HFFc6 (cell line): ENCODE measurements around the gene MEDAG. TPM values are rescaled to one million over a fixed set of nuclear protein-coding genes. Genes with fewer than 3 reads are reported as not detected.
A peak's percentile ranks its signal among the peaks of the same experiment; 100 is the strongest.

Experiments used
- DNase-seq: peaks from one replicate; pipeline ENCODE4 v3.0.0-alpha.2; 2018
- H3K27ac Mint-ChIP-seq: 2 replicates; pipeline ENCODE4 v1.8.0; 2020; ENCODE audit warnings: mild to moderate bottlenecking, mixed read lengths
- H3K27me3 Mint-ChIP-seq: 2 replicates; pipeline ENCODE4 v1.8.0; 2021; ENCODE audit warnings: mild to moderate bottlenecking, moderate library complexity, mixed read lengths; ENCODE audit not compliant: insufficient read depth
- H3K36me3 Mint-ChIP-seq: 2 replicates; pipeline ENCODE4 v1.8.0; 2021; ENCODE audit warnings: low read depth, mixed read lengths
- H3K4me1 Mint-ChIP-seq: 2 replicates; pipeline ENCODE4 v1.8.0; 2020; ENCODE audit warnings: low read depth, mixed read lengths
- H3K4me3 Mint-ChIP-seq: 2 replicates; pipeline ENCODE4 v1.8.0; 2020; ENCODE audit warnings: mild to moderate bottlenecking, moderate library complexity, mixed read lengths
- H3K9me3 Mint-ChIP-seq: 2 replicates; pipeline ENCODE4 v1.8.0; 2020; ENCODE audit warnings: mild to moderate bottlenecking, mixed read lengths
- long read RNA-seq: library from polyadenylated mRNA; unstranded; transcript quantifications from one replicate; pipeline ENCODE4 v2.0.0, GENCODE V29; 2019
- total RNA-seq, 6 experiments: library from RNA; stranded (reverse); fragmentation: NEBNext Ultra II Directional; extraction: Animal tissue kit (Norgen Biotek cat#: 25700); gene quantifications; 2 replicates in 1 of 6; 3 replicates in 5 of 6; pipeline ENCODE4 v1.2.3, GENCODE V29; 2021
- TF ChIP-seq, protein P1 (sequence below): fragments of 200-600 bp; sonication (generic); IDR thresholded peaks from 2 replicates; pipeline ENCODE4 v1.5.0; 2021; ENCODE audit warnings: antibody characterized with exemption, mild to moderate bottlenecking

The MEDAG gene
- under 1 TPM in 3 of 6 experiments, not detected in 3; 0.11 to 0.40 (median 0.33) TPM for total RNA-seq
- long read RNA-seq, partial matches to known transcripts = 1 of 2 reads
- long read RNA-seq, other reads (novel, unspliced or antisense) = 0 of 2 reads

DNA sequence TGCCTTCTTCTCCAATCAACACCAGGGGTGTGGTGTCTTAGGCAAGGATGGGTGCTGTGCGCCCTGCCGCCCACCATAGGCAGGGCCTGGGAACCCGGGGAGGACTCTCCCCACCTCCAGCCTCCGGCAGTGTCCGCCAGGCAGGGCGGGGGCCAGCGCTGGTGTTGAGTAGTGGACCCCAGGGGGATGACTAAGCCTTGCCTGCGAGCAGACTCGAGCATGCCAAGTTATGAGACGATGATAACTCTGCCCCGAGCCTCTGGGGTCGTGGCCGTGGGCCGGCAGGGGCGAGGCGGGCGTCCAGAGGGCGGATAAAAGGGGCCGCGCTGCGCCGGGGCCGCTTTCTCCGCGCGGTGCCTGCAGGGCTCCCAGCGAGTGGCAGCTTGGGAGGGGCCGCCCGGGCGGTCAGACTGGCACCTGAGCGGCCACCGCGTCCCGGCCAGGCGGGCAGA is at the start of gene MEDAG:
Gene MEDAG (plus strand): TSS at position 340 of the 452 bp plus-strand sequence. CDS start 245 bp downstream, outside the sequence.
- Mint-ChIP-seq H3K27me3 (peaks cover 9% of the 10 kb centered on the region; the same call in 1 of the 2 replicates), H3K4me1 (peaks cover 16% of the 10 kb centered on the region), H3K4me3 (no peak within 1 kb of the TSS; the same call in 1 of the 2 replicates), H3K9me3 (no peaks in the 10 kb centered on the region), H3K36me3 (no peaks in the 10 kb centered on the region), H3K27ac (no peak within 1 kb of the TSS; the same call in 1 of the 2 replicates)
- TF ChIP-seq, protein P1, sequence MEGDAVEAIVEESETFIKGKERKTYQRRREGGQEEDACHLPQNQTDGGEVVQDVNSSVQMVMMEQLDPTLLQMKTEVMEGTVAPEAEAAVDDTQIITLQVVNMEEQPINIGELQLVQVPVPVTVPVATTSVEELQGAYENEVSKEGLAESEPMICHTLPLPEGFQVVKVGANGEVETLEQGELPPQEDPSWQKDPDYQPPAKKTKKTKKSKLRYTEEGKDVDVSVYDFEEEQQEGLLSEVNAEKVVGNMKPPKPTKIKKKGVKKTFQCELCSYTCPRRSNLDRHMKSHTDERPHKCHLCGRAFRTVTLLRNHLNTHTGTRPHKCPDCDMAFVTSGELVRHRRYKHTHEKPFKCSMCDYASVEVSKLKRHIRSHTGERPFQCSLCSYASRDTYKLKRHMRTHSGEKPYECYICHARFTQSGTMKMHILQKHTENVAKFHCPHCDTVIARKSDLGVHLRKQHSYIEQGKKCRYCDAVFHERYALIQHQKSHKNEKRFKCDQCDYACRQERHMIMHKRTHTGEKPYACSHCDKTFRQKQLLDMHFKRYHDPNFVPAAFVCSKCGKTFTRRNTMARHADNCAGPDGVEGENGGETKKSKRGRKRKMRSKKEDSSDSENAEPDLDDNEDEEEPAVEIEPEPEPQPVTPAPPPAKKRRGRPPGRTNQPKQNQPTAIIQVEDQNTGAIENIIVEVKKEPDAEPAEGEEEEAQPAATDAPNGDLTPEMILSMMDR = no peak
- no peak for DNase-seq

DNA sequence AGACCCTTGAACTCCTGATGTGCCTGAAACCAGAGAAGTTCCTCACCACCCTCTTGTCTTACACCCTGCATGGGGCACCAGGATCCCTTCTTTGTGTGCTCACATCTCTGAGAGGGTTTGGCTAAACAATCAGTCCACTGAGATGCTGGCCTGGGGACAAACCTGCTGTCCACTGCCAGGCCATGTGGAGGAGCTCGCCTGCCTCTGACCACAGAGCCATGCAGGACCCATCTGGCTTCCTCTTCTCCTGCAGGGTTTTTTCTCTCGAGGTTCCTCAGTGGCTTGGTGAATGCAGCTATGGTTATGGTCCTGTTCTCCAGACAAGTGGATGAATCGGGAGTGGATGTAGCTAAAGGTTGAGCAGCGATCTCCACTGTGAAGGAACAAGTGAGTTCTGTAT is 49.1 kb upstream of the MEDAG start:
- peaks cover 1% of the 10 kb centered on the region; the same call in 1 of the 2 replicates for H3K27me3 Mint-ChIP-seq
- TF ChIP-seq, protein P1 = peak; percentile 47
- H3K27ac Mint-ChIP-seq = no peak overlapping the region
- no peak for DNase-seq
- no peaks in the 10 kb centered on the region for H3K4me1 Mint-ChIP-seq
- no peaks in the 10 kb centered on the region for H3K9me3 Mint-ChIP-seq
- no peak overlapping the region for H3K4me3 Mint-ChIP-seq
- peaks cover 4% of the 10 kb centered on the region; the same call in 1 of the 2 replicates for H3K36me3 Mint-ChIP-seq

DNA sequence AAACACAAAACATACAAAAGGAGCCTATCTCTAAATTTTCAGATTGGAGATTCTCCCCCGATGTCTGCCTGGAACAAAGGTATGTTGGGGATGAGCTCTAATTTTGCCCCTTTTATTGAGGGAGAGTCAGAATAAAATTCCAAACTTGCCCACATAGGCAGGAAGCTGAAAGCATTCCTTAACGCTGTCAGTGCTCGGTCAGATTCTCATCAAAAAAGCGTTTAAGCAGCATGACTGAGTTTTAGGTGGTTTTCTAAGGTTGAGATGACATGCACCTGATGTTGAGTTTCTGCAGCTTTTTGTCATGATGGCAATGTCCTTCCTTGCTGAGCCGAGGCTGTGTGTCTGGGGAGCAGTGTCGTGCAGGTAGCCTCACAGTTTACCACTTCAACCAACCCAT is 48.4 kb upstream of the MEDAG start:
- H3K27ac Mint-ChIP-seq = no peak overlapping the region
- H3K4me1 Mint-ChIP-seq = no peaks in the 10 kb centered on the region
- H3K36me3 Mint-ChIP-seq = peaks cover 4% of the 10 kb centered on the region; the same call in 1 of the 2 replicates
- H3K9me3 Mint-ChIP-seq = no peaks in the 10 kb centered on the region
- peaks cover 1% of the 10 kb centered on the region; the same call in 1 of the 2 replicates for H3K27me3 Mint-ChIP-seq
- H3K4me3 Mint-ChIP-seq = no peak overlapping the region
- no peak for DNase-seq
- TF ChIP-seq, protein P1 = no peak

DNA sequence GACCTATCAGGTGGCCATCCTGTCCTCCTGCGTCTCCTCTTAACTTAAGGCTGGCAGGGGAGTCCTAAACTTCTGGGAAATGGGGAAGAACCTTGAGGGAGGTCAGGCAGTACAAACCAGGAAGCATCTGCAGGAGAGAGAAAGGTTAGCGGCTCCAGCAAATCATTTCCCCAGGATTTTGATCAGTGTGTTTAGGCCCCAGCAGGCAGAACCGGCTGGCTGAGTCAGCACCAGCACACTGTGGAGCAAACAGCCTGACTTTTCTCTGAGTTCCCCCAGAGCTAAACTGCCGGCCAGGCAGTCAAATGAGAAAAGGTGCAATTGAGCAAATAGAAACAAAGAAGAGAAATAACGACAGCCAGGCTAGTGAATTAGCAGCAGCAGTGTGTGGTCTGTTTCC is 46.7 kb upstream of the MEDAG start:
- Mint-ChIP-seq H3K9me3 (no peaks in the 10 kb centered on the region), H3K36me3 (peaks cover 4% of the 10 kb centered on the region; the same call in 1 of the 2 replicates), H3K27ac (no peak overlapping the region), H3K4me3 (no peak overlapping the region), H3K27me3 (peaks cover 1% of the 10 kb centered on the region; the same call in 1 of the 2 replicates), H3K4me1 (peaks cover 13% of the 10 kb centered on the region)
- TF ChIP-seq, protein P1 = no peak
- no peak for DNase-seq

DNA sequence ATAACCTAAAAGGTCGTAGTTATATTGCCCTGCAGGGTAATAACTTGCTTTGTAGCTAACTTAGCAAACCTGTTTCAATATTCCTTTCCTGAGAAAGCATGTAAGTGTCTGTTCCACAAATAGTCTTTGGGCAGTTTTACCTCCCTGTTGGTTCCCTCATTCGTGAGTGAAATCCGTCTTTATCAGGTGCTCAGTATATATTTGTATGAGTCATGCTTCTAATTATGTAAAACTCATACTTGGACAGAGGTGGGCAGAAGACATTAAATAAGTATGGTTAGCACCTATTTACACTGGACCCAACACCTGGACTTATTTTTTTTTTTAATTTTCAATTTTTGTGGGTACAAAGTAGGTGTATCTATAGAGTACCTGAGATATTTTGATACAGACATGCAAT is 44.9 kb upstream of the MEDAG start:
- Mint-ChIP-seq H3K9me3 (no peaks in the 10 kb centered on the region), H3K36me3 (peaks cover 4% of the 10 kb centered on the region; the same call in 1 of the 2 replicates), H3K4me1 (peaks cover 32% of the 10 kb centered on the region), H3K27ac (no peak overlapping the region), H3K4me3 (no peak overlapping the region), H3K27me3 (peaks cover 1% of the 10 kb centered on the region; the same call in 1 of the 2 replicates)
- DNase-seq = no peak
- TF ChIP-seq, protein P1 = no peak
